Measurements from ENCODE around the gene WDR83. TPM values are rescaled to one million over a fixed set of nuclear protein-coding genes. Genes with fewer than 3 reads are reported as not detected.
"Not testable (repeated sequence)": the region's sequence is repeated elsewhere in the genome, so short reads cannot be mapped to it uniquely, and the experiment has no call there.

WDR83 gene
- 10 to 100 TPM in 1 of 2 donors, 1 to 10 TPM in 1; 8.9 to 14.4 TPM for polyA plus RNA-seq

- Histone ChIP-seq H3K36me3 (ENCODE audit: control insufficient read depth in 2 of 2, insufficient read depth in 2 of 2, low read length in 1 of 2) (peaks cover 0 to 17% of the 10 kb centered on the region in 2 donors), H3K9me3 (ENCODE audit: control insufficient read depth in 2 of 2, insufficient read depth in 1 of 2, low read depth in 1 of 2, low read length in 1 of 2) (no peaks in the 10 kb centered on the region), H3K4me3 (ENCODE audit: low read depth in 1 of 2, low read length in 2 of 2) (peak within 1 kb of the TSS; percentile 88 to 92), H3K4me1 (ENCODE audit: control insufficient read depth in 2 of 2, insufficient read depth in 2 of 2, low read length in 1 of 2) (peaks cover 21 to 25% of the 10 kb centered on the region in 2 donors), H3K27ac (ENCODE audit: low read depth in 2 of 2, low read length in 1 of 2) (peak within 1 kb of the TSS; percentile 67 to 74), H3K27me3 (ENCODE audit: control insufficient read depth in 1 of 2, insufficient read depth in 2 of 2, low read length in 2 of 2) (no peaks in the 10 kb centered on the region)
- 1 to 2% methylated on average over 43 to 46 of the region's 46 CpGs for WGBS, 2 donors
These were observed at the start of gene WDR83, which contains the start of gene MAN2B1 for GRCh38 chr19:12666265-12667048. TSS of gene WDR83 (plus strand) at chr19:12666807. CDS start at chr19:12669791, 2,984 bp downstream. TSS of gene MAN2B1 (minus strand) at chr19:12666742. CDS start at chr19:12666701, 41 bp downstream.

GRCh38 chr19:12617646-12618045 is 49.0 kb upstream of the WDR83 start:
- Histone ChIP-seq H3K27me3 (ENCODE audit: control insufficient read depth in 1 of 2, insufficient read depth in 2 of 2, low read length in 2 of 2) (no peaks in the 10 kb centered on the region), H3K36me3 (ENCODE audit: control insufficient read depth in 2 of 2, insufficient read depth in 2 of 2, low read length in 1 of 2) (peaks cover 0 to 5% of the 10 kb centered on the region in 2 donors), H3K4me3 (ENCODE audit: low read depth in 1 of 2, low read length in 2 of 2) (no peak overlapping the region), H3K4me1 (ENCODE audit: control insufficient read depth in 2 of 2, insufficient read depth in 2 of 2, low read length in 1 of 2) (no peaks in the 10 kb centered on the region), H3K27ac (ENCODE audit: low read depth in 2 of 2, low read length in 1 of 2) (no peak overlapping the region), H3K9me3 (ENCODE audit: control insufficient read depth in 2 of 2, insufficient read depth in 1 of 2, low read depth in 1 of 2, low read length in 1 of 2) (no peaks in the 10 kb centered on the region)
- 78 to 91% methylated on average over 4 of the region's 4 CpGs for WGBS, 2 donors

- not testable (repeated sequence) for H3K4me1 ChIP-seq (ENCODE audit: control insufficient read depth in 2 of 2, insufficient read depth in 2 of 2, low read length in 1 of 2); H3K4me3 ChIP-seq (ENCODE audit: low read depth in 1 of 2, low read length in 2 of 2); H3K27ac ChIP-seq (ENCODE audit: low read depth in 2 of 2, low read length in 1 of 2); H3K27me3 ChIP-seq (ENCODE audit: control insufficient read depth in 1 of 2, insufficient read depth in 2 of 2, low read length in 2 of 2); H3K9me3 ChIP-seq (ENCODE audit: control insufficient read depth in 2 of 2, insufficient read depth in 1 of 2, low read depth in 1 of 2, low read length in 1 of 2); H3K36me3 ChIP-seq (ENCODE audit: control insufficient read depth in 2 of 2, insufficient read depth in 2 of 2, low read length in 1 of 2)
- WGBS, 2 donors, result 74 to 81% methylated on average over 14 to 26 of the region's 26 CpGs
These were observed 45.2 kb upstream of the WDR83 start for GRCh38 chr19:12621253-12622024.

GRCh38 chr19:12623361-12624031 is 43.1 kb upstream of the WDR83 start:
- H3K9me3 ChIP-seq (ENCODE audit: control insufficient read depth in 2 of 2, insufficient read depth in 1 of 2, low read depth in 1 of 2, low read length in 1 of 2), result peaks cover 0 to 9% of the 10 kb centered on the region in 2 donors
- no peak overlapping the region for H3K4me3 ChIP-seq (ENCODE audit: low read depth in 1 of 2, low read length in 2 of 2)
- no peak overlapping the region for H3K27ac ChIP-seq (ENCODE audit: low read depth in 2 of 2, low read length in 1 of 2)
- no peaks in the 10 kb centered on the region for H3K27me3 ChIP-seq (ENCODE audit: control insufficient read depth in 1 of 2, insufficient read depth in 2 of 2, low read length in 2 of 2)
- peaks cover 15 to 18% of the 10 kb centered on the region in 2 donors for H3K36me3 ChIP-seq (ENCODE audit: control insufficient read depth in 2 of 2, insufficient read depth in 2 of 2, low read length in 1 of 2)
- H3K4me1 ChIP-seq (ENCODE audit: control insufficient read depth in 2 of 2, insufficient read depth in 2 of 2, low read length in 1 of 2), result no peaks in the 10 kb centered on the region
- 91 to 92% methylated on average over 4 of the region's 4 CpGs for WGBS, 2 donors

GRCh38 chr19:12626958-12627357 is 39.6 kb upstream of the WDR83 start:
- WGBS, 2 donors, result 84 to 93% methylated on average over 8 of the region's 8 CpGs
- H3K27me3 ChIP-seq (ENCODE audit: control insufficient read depth in 1 of 2, insufficient read depth in 2 of 2, low read length in 2 of 2), result no peaks in the 10 kb centered on the region
- H3K4me1 ChIP-seq (ENCODE audit: control insufficient read depth in 2 of 2, insufficient read depth in 2 of 2, low read length in 1 of 2), result no peaks in the 10 kb centered on the region
- peaks cover 15 to 20% of the 10 kb centered on the region in 2 donors for H3K36me3 ChIP-seq (ENCODE audit: control insufficient read depth in 2 of 2, insufficient read depth in 2 of 2, low read length in 1 of 2)
- no peak overlapping the region for H3K4me3 ChIP-seq (ENCODE audit: low read depth in 1 of 2, low read length in 2 of 2)
- no peak overlapping the region for H3K27ac ChIP-seq (ENCODE audit: low read depth in 2 of 2, low read length in 1 of 2)
- H3K9me3 ChIP-seq (ENCODE audit: control insufficient read depth in 2 of 2, insufficient read depth in 1 of 2, low read depth in 1 of 2, low read length in 1 of 2), result peaks cover 0 to 9% of the 10 kb centered on the region in 2 donors

- Histone ChIP-seq H3K27ac (ENCODE audit: low read depth in 2 of 2, low read length in 1 of 2) (no peak overlapping the region), H3K4me1 (ENCODE audit: control insufficient read depth in 2 of 2, insufficient read depth in 2 of 2, low read length in 1 of 2) (no peaks in the 10 kb centered on the region), H3K9me3 (ENCODE audit: control insufficient read depth in 2 of 2, insufficient read depth in 1 of 2, low read depth in 1 of 2, low read length in 1 of 2) (peaks cover 0 to 9% of the 10 kb centered on the region in 2 donors), H3K27me3 (ENCODE audit: control insufficient read depth in 1 of 2, insufficient read depth in 2 of 2, low read length in 2 of 2) (no peaks in the 10 kb centered on the region), H3K4me3 (ENCODE audit: low read depth in 1 of 2, low read length in 2 of 2) (no peak overlapping the region), H3K36me3 (ENCODE audit: control insufficient read depth in 2 of 2, insufficient read depth in 2 of 2, low read length in 1 of 2) (peaks cover 15 to 20% of the 10 kb centered on the region in 2 donors)
- WGBS, 2 donors, result 97 to 98% methylated on average over 17 of the region's 17 CpGs
These were observed 38.3 kb upstream of the WDR83 start for GRCh38 chr19:12628040-12629022.

- H3K4me1 ChIP-seq (ENCODE audit: control insufficient read depth in 2 of 2, insufficient read depth in 2 of 2, low read length in 1 of 2), result no peaks in the 10 kb centered on the region
- H3K27me3 ChIP-seq (ENCODE audit: control insufficient read depth in 1 of 2, insufficient read depth in 2 of 2, low read length in 2 of 2), result no peaks in the 10 kb centered on the region
- H3K36me3 ChIP-seq (ENCODE audit: control insufficient read depth in 2 of 2, insufficient read depth in 2 of 2, low read length in 1 of 2), result peaks cover 13 to 20% of the 10 kb centered on the region in 2 donors
- H3K27ac ChIP-seq (ENCODE audit: low read depth in 2 of 2, low read length in 1 of 2), result no peak overlapping the region
- peaks cover 0 to 9% of the 10 kb centered on the region in 2 donors for H3K9me3 ChIP-seq (ENCODE audit: control insufficient read depth in 2 of 2, insufficient read depth in 1 of 2, low read depth in 1 of 2, low read length in 1 of 2)
- no peak overlapping the region for H3K4me3 ChIP-seq (ENCODE audit: low read depth in 1 of 2, low read length in 2 of 2)
- 90 to 96% methylated on average over 7 of the region's 7 CpGs for WGBS, 2 donors
These were observed 37.4 kb upstream of the WDR83 start for GRCh38 chr19:12629215-12629614.

- no peaks in the 10 kb centered on the region for H3K9me3 ChIP-seq (ENCODE audit: control insufficient read depth in 2 of 2, insufficient read depth in 1 of 2, low read depth in 1 of 2, low read length in 1 of 2)
- no peak overlapping the region for H3K4me3 ChIP-seq (ENCODE audit: low read depth in 1 of 2, low read length in 2 of 2)
- H3K4me1 ChIP-seq (ENCODE audit: control insufficient read depth in 2 of 2, insufficient read depth in 2 of 2, low read length in 1 of 2), result peaks cover 0 to 7% of the 10 kb centered on the region in 2 donors
- H3K36me3 ChIP-seq (ENCODE audit: control insufficient read depth in 2 of 2, insufficient read depth in 2 of 2, low read length in 1 of 2), result no peaks in the 10 kb centered on the region
- WGBS, 2 donors, result 82 to 86% methylated on average over 13 of the region's 13 CpGs
- no peak overlapping the region for H3K27ac ChIP-seq (ENCODE audit: low read depth in 2 of 2, low read length in 1 of 2)
- H3K27me3 ChIP-seq (ENCODE audit: control insufficient read depth in 1 of 2, insufficient read depth in 2 of 2, low read length in 2 of 2), result no peaks in the 10 kb centered on the region
These were observed 30.0 kb upstream of the WDR83 start for GRCh38 chr19:12636631-12637030.
